RWPE2 (cell line): ENCODE results near the gene CPB1.
A peak's percentile ranks its signal among the peaks of the same experiment; 100 is the strongest.

Source experiments
- ATAC-seq: fragments of 200-7000 bp; cut with Tn5 transposase; 3 replicates; pipeline ENCODE4 v1.9.1; 2021; ENCODE audit warnings: low read depth
- DNase-seq: peaks from one replicate; pipeline ENCODE4 v3.0.0-alpha.2; 2020; ENCODE audit warnings: low spot score
- H3K27ac ChIP-seq: fragments of 450-650 bp; 2 replicates; pipeline ENCODE4 v1.5.1; 2017; ENCODE audit warnings: mild to moderate bottlenecking; ENCODE audit not compliant: poor library complexity, severe bottlenecking
- H3K27me3 ChIP-seq: fragments of 250-450 bp; sonication (Bioruptor Pico); 2 replicates; pipeline ENCODE4 v1.5.1; 2021; ENCODE audit warnings: mild to moderate bottlenecking, moderate library complexity; ENCODE audit not compliant: insufficient read depth, poor library complexity, severe bottlenecking
- H3K36me3 ChIP-seq: fragments of 250-450 bp; sonication (Bioruptor Pico); 2 replicates; pipeline ENCODE4 v1.5.1; 2020; ENCODE audit warnings: low read depth, mild to moderate bottlenecking, moderate library complexity
- H3K4me1 ChIP-seq: fragments of 250-450 bp; sonication (Bioruptor Pico); 2 replicates; pipeline ENCODE4 v1.5.1; 2021; ENCODE audit warnings: mild to moderate bottlenecking, moderate library complexity; ENCODE audit not compliant: insufficient read depth, poor library complexity, severe bottlenecking
- H3K4me3 ChIP-seq: fragments of 250-450 bp; sonication (Bioruptor Pico); 2 replicates; pipeline ENCODE4 v1.5.1; 2021; ENCODE audit warnings: mild to moderate bottlenecking, moderate library complexity; ENCODE audit not compliant: severe bottlenecking
- H3K9me3 ChIP-seq: fragments of 250-450 bp; sonication (Bioruptor Pico); 2 replicates; pipeline ENCODE4 v1.5.1; 2021; ENCODE audit warnings: mild to moderate bottlenecking, moderate library complexity; ENCODE audit not compliant: severe bottlenecking
- TF ChIP-seq, protein P1 (sequence below): fragments of 450-650 bp; IDR thresholded peaks from one replicate; pipeline ENCODE4 v1.5.1; 2017; ENCODE audit warnings: mild to moderate bottlenecking, moderate library complexity; ENCODE audit not compliant: poor library complexity, severe bottlenecking

The CPB1 gene

DNA sequence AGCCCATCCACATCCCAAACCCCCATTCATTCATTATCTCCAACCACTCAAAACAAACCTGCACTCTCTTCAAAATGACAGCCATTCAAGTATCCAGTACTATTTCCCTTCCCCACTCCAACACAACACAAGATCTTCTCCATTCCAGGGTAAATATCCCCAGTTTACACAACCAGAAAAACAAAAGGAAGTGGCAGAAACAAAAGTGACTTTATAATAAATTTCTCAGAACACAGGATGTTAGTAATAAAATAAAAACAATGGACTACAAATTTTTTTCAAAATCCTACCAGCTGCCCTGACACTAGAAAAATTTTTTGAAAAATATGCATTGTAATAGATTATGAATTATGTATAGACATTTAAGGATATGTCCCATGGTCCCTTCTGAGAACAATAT, 51.6 kb downstream of the CPB1 start:
- Histone ChIP-seq H3K36me3 (no peaks in the 10 kb centered on the region), H3K27me3 (no peaks in the 10 kb centered on the region), H3K4me3 (no peak overlapping the region), H3K4me1 (no peaks in the 10 kb centered on the region), H3K9me3 (no peaks in the 10 kb centered on the region), H3K27ac (no peak overlapping the region)
- TF ChIP-seq, protein P1, sequence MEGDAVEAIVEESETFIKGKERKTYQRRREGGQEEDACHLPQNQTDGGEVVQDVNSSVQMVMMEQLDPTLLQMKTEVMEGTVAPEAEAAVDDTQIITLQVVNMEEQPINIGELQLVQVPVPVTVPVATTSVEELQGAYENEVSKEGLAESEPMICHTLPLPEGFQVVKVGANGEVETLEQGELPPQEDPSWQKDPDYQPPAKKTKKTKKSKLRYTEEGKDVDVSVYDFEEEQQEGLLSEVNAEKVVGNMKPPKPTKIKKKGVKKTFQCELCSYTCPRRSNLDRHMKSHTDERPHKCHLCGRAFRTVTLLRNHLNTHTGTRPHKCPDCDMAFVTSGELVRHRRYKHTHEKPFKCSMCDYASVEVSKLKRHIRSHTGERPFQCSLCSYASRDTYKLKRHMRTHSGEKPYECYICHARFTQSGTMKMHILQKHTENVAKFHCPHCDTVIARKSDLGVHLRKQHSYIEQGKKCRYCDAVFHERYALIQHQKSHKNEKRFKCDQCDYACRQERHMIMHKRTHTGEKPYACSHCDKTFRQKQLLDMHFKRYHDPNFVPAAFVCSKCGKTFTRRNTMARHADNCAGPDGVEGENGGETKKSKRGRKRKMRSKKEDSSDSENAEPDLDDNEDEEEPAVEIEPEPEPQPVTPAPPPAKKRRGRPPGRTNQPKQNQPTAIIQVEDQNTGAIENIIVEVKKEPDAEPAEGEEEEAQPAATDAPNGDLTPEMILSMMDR, result no peak
- no peak for ATAC-seq
- no peak for DNase-seq

DNA sequence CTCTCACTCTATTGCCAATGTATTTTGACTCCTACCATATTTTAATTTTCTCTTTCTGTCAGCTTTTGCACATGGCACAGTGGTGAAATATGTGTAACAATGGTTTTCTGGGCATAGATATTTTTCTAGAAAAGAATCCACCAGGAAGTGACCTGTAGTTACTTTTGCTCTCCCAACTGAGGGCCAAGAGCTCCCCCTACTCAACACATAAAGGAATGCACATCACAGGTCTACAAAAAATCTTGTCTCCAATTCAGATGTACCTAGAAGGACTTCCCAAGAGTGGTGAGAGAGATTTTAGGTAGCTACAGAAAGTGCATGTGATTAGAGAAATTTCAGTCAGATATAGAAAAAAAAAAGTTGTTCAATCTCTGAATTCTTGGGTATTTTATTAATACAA, 53.1 kb downstream of the CPB1 start:
- TF ChIP-seq, protein P1, result peak; percentile 26
- Histone ChIP-seq H3K4me1 (no peaks in the 10 kb centered on the region), H3K27ac (no peak overlapping the region), H3K9me3 (no peaks in the 10 kb centered on the region), H3K27me3 (no peaks in the 10 kb centered on the region), H3K36me3 (no peaks in the 10 kb centered on the region), H3K4me3 (no peak overlapping the region)
- no peak for DNase-seq
- no peak for ATAC-seq

DNA sequence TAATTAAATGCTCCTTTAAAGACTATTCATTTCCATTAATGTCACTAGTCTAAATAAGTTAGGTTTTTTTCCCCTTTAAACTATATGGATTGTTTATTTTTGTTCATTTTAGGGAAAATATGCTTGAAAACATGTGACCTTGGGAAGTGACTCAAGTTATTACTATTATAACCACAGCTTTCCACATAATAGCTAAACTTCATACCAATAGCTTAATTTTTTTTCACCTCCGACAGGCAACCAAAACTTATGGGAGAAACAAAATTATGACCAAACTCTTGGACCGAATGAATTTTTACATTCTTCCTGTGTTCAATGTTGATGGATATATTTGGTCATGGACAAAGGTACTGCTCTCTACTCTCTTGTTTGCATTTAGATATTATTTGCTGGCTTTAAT, 53.7 kb downstream of the CPB1 start:
- no peak for ATAC-seq
- H3K27ac ChIP-seq, result no peak overlapping the region
- H3K36me3 ChIP-seq, result no peaks in the 10 kb centered on the region
- H3K27me3 ChIP-seq, result no peaks in the 10 kb centered on the region
- TF ChIP-seq, protein P1, result no peak
- H3K4me1 ChIP-seq, result no peaks in the 10 kb centered on the region
- no peaks in the 10 kb centered on the region for H3K9me3 ChIP-seq
- no peak overlapping the region for H3K4me3 ChIP-seq
- DNase-seq, result no peak

DNA sequence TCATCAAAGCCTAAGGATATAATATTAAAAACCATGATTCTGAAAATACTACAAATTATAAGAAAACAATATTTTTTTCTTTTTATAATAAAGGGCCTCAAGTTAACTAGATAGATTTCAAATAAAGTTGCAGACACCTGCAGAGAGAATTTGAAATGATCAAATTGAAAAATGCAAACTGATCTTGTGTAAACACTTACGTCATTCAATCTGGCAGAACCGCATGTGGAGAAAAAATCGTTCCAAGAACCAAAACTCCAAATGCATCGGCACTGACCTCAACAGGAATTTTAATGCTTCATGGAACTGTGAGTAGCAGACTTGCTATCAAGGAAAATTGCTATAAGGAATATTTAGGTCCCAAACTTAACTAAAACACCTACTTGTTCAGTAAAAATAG, 54.7 kb downstream of the CPB1 start:
- DNase-seq, result no peak
- no peak for ATAC-seq
- Histone ChIP-seq H3K9me3 (no peaks in the 10 kb centered on the region), H3K27me3 (no peaks in the 10 kb centered on the region), H3K27ac (no peak overlapping the region), H3K4me3 (no peak overlapping the region), H3K36me3 (no peaks in the 10 kb centered on the region), H3K4me1 (no peaks in the 10 kb centered on the region)
- TF ChIP-seq, protein P1, result no peak

DNA sequence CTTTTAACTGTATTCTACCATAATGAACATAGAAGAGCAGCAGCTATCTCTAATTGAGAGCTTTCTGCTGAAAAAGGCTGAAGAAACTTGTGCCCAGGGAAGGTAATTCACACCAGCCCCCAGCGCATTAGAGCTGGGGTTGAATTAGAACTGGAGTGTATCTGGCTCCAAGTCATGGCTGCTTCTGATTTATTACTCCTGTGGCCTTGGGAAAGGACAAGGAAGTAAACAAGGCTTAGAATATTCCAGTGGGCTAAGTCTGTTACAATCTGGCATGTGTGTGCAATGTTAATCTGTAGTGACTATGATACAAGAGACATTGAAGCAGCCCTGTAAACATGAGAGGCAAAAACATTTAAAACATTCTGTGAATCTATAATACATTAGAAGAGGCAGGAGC, 55.6 kb downstream of the CPB1 start:
- Histone ChIP-seq H3K27ac (no peak overlapping the region), H3K27me3 (no peaks in the 10 kb centered on the region), H3K4me1 (no peaks in the 10 kb centered on the region), H3K9me3 (no peaks in the 10 kb centered on the region), H3K36me3 (no peaks in the 10 kb centered on the region), H3K4me3 (no peak overlapping the region)
- TF ChIP-seq, protein P1, result no peak
- ATAC-seq, result no peak
- DNase-seq, result no peak
